Activated naive CD8-positive, alpha-beta T cell (primary cell): ENCODE data around the gene ZNF518B.

ENCODE experiments used
- H3K27ac Mint-ChIP-seq: one replicate; pipeline ENCODE4 v1.8.0; 2021; ENCODE audit warnings: mixed read lengths
- H3K27me3 Mint-ChIP-seq: one replicate; pipeline ENCODE4 v1.8.0; 2021; ENCODE audit warnings: mixed read lengths
- H3K36me3 Mint-ChIP-seq: one replicate; pipeline ENCODE4 v1.8.0; 2021; ENCODE audit warnings: mixed read lengths
- H3K4me1 Mint-ChIP-seq: one replicate; pipeline ENCODE4 v1.8.0; 2021; ENCODE audit warnings: low read depth, mixed read lengths
- H3K4me3 Mint-ChIP-seq: one replicate; pipeline ENCODE4 v1.8.0; 2021; ENCODE audit warnings: mild to moderate bottlenecking, mixed read lengths
- H3K9me3 Mint-ChIP-seq: one replicate; pipeline ENCODE4 v1.8.0; 2021; ENCODE audit warnings: low read depth, mixed read lengths

Gene ZNF518B

DNA sequence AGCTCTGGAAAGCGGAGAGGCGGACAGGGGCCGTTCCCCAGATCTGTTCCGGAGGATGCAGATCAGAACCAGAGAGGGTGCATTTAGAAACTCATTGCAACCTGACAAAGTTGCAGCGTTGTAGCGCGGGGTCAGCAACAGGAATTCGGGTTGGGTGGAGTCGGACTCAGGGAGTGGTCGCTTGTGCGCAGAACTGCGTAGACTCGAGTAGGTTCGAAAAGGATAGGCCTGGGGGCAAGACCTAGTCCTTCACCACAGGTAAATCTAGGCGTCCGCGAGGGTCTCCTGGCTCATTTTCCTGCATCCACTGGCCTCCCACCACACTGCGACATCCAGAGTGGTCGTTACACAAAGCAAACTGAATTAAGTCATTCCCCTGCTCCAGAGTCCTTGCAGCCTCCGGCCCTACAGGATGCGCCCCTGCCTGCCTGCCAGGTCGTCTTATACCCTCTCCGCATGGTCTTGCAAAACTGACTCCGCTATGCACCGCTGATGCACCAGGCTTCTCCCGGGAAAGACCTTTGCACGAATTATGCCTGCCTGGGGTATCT lies 4.7 kb upstream of the ZNF518B start:
- H3K4me1 Mint-ChIP-seq = peaks cover 20% of the 10 kb centered on the region
- no peaks in the 10 kb centered on the region for H3K9me3 Mint-ChIP-seq
- peak overlapping the region; percentile 85 for H3K4me3 Mint-ChIP-seq
- H3K36me3 Mint-ChIP-seq = no peaks in the 10 kb centered on the region
- H3K27me3 Mint-ChIP-seq = peaks cover 22% of the 10 kb centered on the region
- H3K27ac Mint-ChIP-seq = no peak overlapping the region

DNA sequence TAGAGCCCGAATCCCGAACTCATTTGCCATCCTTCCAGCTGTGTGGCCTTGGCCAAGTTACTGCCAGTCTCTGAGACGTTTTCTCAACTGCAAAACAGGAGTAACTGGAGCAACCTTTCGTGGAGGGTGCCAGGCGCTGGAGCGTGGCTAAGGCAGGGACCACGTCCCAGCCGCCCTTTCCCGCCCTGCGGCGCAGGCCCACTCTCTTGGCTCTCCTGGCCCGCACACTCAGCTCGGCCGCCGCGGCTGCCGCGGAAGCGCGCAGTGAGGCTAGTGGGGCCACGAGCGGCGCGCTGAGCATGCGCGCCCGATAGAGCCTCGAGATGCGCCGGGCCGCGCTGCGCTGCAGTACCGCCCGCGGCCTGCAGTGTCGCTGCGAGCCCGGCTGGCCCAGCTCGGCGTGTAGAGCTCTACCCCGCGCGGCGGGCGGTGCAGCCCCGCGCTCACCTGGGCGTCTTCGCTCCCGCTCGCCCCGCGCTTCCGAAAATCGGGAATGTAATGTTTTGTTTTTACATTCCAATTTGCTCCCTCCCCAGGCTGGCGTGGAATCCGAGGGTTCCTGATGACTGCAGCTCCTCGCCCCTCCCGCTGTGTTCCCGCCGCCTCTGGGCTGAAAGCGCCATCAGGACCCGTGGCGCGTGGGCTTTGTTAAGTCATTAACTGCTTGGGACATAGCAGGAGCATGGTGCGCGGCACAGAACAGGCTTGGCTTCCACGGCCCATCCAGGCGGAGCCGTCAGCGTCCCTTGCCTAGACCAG lies 4.0 kb upstream of the ZNF518B start:
- Mint-ChIP-seq H3K36me3 (no peaks in the 10 kb centered on the region), H3K4me3 (peak overlapping the region; percentile 85), H3K4me1 (peaks cover 21% of the 10 kb centered on the region), H3K9me3 (no peaks in the 10 kb centered on the region), H3K27ac (no peak overlapping the region), H3K27me3 (peaks cover 22% of the 10 kb centered on the region)

- Mint-ChIP-seq H3K4me1 (peaks cover 28% of the 10 kb centered on the region), H3K9me3 (no peaks in the 10 kb centered on the region), H3K27me3 (peaks cover 22% of the 10 kb centered on the region), H3K36me3 (no peaks in the 10 kb centered on the region), H3K4me3 (peak overlapping the region; percentile 75), H3K27ac (peak overlapping the region; percentile 17)
Measured at GRCh38 chr4:10460313-10461047, 3.3 kb upstream of the ZNF518B start.

GRCh38 chr4:10459305-10459704 lies 2.1 kb upstream of the ZNF518B start:
- no peak overlapping the region for H3K27ac Mint-ChIP-seq
- H3K4me1 Mint-ChIP-seq = peaks cover 37% of the 10 kb centered on the region
- H3K9me3 Mint-ChIP-seq = no peaks in the 10 kb centered on the region
- H3K27me3 Mint-ChIP-seq = peaks cover 12% of the 10 kb centered on the region
- H3K36me3 Mint-ChIP-seq = peaks cover 4% of the 10 kb centered on the region
- no peak overlapping the region for H3K4me3 Mint-ChIP-seq

GRCh38 chr4:10458177-10458576 lies 951 bp upstream of the ZNF518B start:
- H3K4me3 Mint-ChIP-seq = peak overlapping the region; percentile 72
- H3K4me1 Mint-ChIP-seq = peaks cover 40% of the 10 kb centered on the region
- H3K36me3 Mint-ChIP-seq = peaks cover 13% of the 10 kb centered on the region
- H3K9me3 Mint-ChIP-seq = no peaks in the 10 kb centered on the region
- no peak overlapping the region for H3K27ac Mint-ChIP-seq
- peaks cover 8% of the 10 kb centered on the region for H3K27me3 Mint-ChIP-seq

- H3K27ac Mint-ChIP-seq = peak overlapping the region; percentile 81
- peaks cover 27% of the 10 kb centered on the region for H3K36me3 Mint-ChIP-seq
- peaks cover 43% of the 10 kb centered on the region for H3K4me1 Mint-ChIP-seq
- no peaks in the 10 kb centered on the region for H3K27me3 Mint-ChIP-seq
- peak overlapping the region; percentile 91 for H3K4me3 Mint-ChIP-seq
- H3K9me3 Mint-ChIP-seq = no peaks in the 10 kb centered on the region
Measured at GRCh38 chr4:10456595-10457254, 501 bp downstream of the ZNF518B start.

DNA sequence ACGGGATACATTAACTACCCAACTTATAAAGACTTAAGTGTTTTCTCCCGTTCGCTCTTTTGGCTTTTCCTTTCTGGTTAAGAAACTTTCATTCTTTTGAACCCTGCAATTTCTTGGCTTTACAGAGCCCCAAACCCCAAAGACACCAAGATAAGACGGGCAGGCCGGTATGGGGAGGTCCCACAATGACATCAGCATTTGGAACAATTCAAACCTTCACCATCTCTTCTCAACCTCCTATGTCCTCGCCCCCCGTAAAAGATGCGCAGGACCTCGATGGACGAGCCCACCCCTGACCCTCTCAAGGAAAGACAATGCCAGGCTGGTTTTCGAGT lies 999 bp downstream of the ZNF518B start:
- Mint-ChIP-seq H3K36me3 (peaks cover 30% of the 10 kb centered on the region), H3K4me3 (peak overlapping the region; percentile 91), H3K27me3 (no peaks in the 10 kb centered on the region), H3K27ac (peak overlapping the region; percentile 81), H3K9me3 (no peaks in the 10 kb centered on the region), H3K4me1 (peaks cover 40% of the 10 kb centered on the region)

GRCh38 chr4:10455133-10455532 lies 2.1 kb downstream of the ZNF518B start:
- H3K27ac Mint-ChIP-seq = no peak overlapping the region
- H3K27me3 Mint-ChIP-seq = no peaks in the 10 kb centered on the region
- H3K36me3 Mint-ChIP-seq = peaks cover 40% of the 10 kb centered on the region
- H3K9me3 Mint-ChIP-seq = peaks cover 3% of the 10 kb centered on the region
- H3K4me3 Mint-ChIP-seq = peak overlapping the region; percentile 42
- H3K4me1 Mint-ChIP-seq = peaks cover 32% of the 10 kb centered on the region

- Mint-ChIP-seq H3K27ac (no peak overlapping the region), H3K36me3 (peaks cover 45% of the 10 kb centered on the region), H3K4me3 (no peak overlapping the region), H3K9me3 (peaks cover 3% of the 10 kb centered on the region), H3K4me1 (peaks cover 32% of the 10 kb centered on the region), H3K27me3 (no peaks in the 10 kb centered on the region)
Measured at GRCh38 chr4:10454726-10455125, 2.5 kb downstream of the ZNF518B start.

DNA sequence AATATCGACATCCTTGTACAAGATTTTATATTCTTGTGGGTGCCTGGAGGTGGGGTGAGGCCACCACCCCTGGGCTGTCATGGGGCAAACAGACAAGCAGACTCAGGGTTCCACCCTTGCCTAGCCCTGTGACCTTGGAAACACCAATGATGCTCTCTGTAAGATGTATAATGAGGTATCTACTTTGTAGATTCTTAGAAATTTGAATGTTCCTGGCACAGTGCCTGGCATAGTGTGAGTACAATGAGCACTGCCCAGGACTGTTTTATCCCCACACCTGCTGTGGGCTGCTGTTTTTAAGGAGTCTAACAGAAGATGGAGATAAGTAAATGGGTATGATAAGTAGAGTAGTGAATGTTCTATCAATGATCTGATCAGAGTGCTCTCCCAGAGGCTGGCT lies 3.1 kb downstream of the ZNF518B start:
- Mint-ChIP-seq H3K27me3 (no peaks in the 10 kb centered on the region), H3K4me3 (peak overlapping the region; percentile 38), H3K9me3 (peaks cover 9% of the 10 kb centered on the region), H3K27ac (peak overlapping the region; percentile 50), H3K36me3 (peaks cover 50% of the 10 kb centered on the region), H3K4me1 (peaks cover 30% of the 10 kb centered on the region)

- Mint-ChIP-seq H3K27me3 (no peaks in the 10 kb centered on the region), H3K9me3 (peaks cover 21% of the 10 kb centered on the region)
Measured at GRCh38 chr4:10448991-10449390, 8.2 kb downstream of the ZNF518B start.

GRCh38 chr4:10442976-10443375 lies 14.2 kb downstream of the ZNF518B start:
- Mint-ChIP-seq H3K27ac (no peak overlapping the region), H3K4me3 (no peak overlapping the region), H3K9me3 (peaks cover 28% of the 10 kb centered on the region), H3K4me1 (no peaks in the 10 kb centered on the region), H3K36me3 (peaks cover 56% of the 10 kb centered on the region), H3K27me3 (no peaks in the 10 kb centered on the region)

More at GRCh38 chr4:10448991-10449390, 8.2 kb downstream of the ZNF518B start:
- H3K36me3 Mint-ChIP-seq = peaks cover 87% of the 10 kb centered on the region
- H3K4me3 Mint-ChIP-seq = no peak overlapping the region
- no peak overlapping the region for H3K27ac Mint-ChIP-seq
- peaks cover 6% of the 10 kb centered on the region for H3K4me1 Mint-ChIP-seq

DNA sequence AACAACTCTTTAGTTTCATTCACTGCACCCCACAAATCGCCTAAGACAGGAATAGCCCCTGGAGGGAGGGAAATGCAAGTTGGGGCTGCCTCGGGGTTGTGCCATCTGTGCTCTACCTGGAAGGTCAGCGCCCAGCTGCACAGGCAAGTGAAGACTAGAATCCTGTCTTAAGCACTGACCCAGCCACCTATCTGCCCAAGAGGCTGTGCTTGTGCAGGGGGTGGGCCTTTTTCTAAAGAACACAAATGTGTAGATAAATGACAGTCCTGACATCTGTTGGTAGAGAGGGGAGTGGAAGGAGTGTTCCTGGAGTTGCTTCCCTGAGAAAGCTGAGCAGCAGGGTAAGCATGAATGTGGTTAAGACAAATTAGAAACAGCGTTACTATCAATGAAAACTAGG lies 15.7 kb downstream of the ZNF518B start:
- H3K9me3 Mint-ChIP-seq = peaks cover 28% of the 10 kb centered on the region
- H3K4me3 Mint-ChIP-seq = no peak overlapping the region
- H3K27ac Mint-ChIP-seq = no peak overlapping the region
- H3K4me1 Mint-ChIP-seq = no peaks in the 10 kb centered on the region
- H3K36me3 Mint-ChIP-seq = peaks cover 50% of the 10 kb centered on the region
- no peaks in the 10 kb centered on the region for H3K27me3 Mint-ChIP-seq

GRCh38 chr4:10438924-10439323 lies 18.3 kb downstream of the ZNF518B start:
- Mint-ChIP-seq H3K9me3 (peaks cover 25% of the 10 kb centered on the region), H3K4me1 (no peaks in the 10 kb centered on the region), H3K27ac (no peak overlapping the region), H3K27me3 (no peaks in the 10 kb centered on the region), H3K4me3 (no peak overlapping the region), H3K36me3 (peaks cover 28% of the 10 kb centered on the region)

DNA sequence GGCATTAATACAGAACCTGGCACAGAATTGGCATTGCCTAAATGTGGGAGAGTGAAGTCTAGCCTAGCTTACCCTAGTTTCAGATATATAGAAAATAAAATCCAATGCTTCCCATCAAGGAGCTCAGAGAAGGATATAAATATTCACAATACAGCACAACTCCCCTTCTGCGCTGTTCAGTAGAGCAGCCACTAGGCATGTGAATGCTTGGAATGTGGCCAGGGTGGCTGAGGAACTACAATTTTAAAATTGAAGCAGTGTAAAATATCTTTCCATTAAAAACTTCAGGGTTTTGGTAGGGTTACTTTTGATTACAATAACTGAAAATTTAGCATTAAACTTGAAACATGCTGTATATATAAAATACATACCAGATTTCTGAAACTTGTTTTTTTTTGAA lies 19.5 kb downstream of the ZNF518B start:
- Mint-ChIP-seq H3K27me3 (no peaks in the 10 kb centered on the region), H3K4me3 (no peak overlapping the region), H3K4me1 (no peaks in the 10 kb centered on the region), H3K9me3 (peaks cover 17% of the 10 kb centered on the region), H3K27ac (no peak overlapping the region), H3K36me3 (peaks cover 22% of the 10 kb centered on the region)
